ENCODE measurements around the gene COX6B1. TPM values are rescaled to one million over a fixed set of nuclear protein-coding genes. Genes with fewer than 3 reads are reported as not detected.

COX6B1 gene
- polyA plus RNA-seq, 4 donors = 224 to 359 (median 312) TPM

Other genes starting within 250 kb of the COX6B1 start
- 1 to 10 TPM in 1 of 4 donors, under 1 TPM in 3; 0.19 to 1.4 (median 0.47) TPM for gene FFAR2, start 200.1 kb upstream of the COX6B1 start, polyA plus RNA-seq (ENCODE audit: insufficient read length in 4 of 4)
- gene KRTDAP, start 157.9 kb upstream of the COX6B1 start, polyA plus RNA-seq (ENCODE audit: insufficient read length in 4 of 4) = 1 to 10 TPM in 1 of 4 donors, under 1 TPM in 3; 0.36 to 1.9 (median 0.59) TPM
- 100 to 1,000 TPM in 1 of 4 donors, 10 to 100 TPM in 3; 59.7 to 123 (median 83.8) TPM for gene DMKN, start 134.7 kb upstream of the COX6B1 start, polyA plus RNA-seq (ENCODE audit: insufficient read length in 4 of 4)
- under 1 TPM in 1 of 4 donors, not detected in 3; 0.11 TPM for gene SBSN, start 120.0 kb upstream of the COX6B1 start, polyA plus RNA-seq (ENCODE audit: insufficient read length in 4 of 4)
- not detected for gene GAPDHS, start 114.9 kb upstream of the COX6B1 start, polyA plus RNA-seq (ENCODE audit: insufficient read length in 4 of 4)
- 100 to 1,000 TPM in 1 of 4 donors, 10 to 100 TPM in 3; 58.7 to 102 (median 86.6) TPM for gene TMEM147, start 102.7 kb upstream of the COX6B1 start, polyA plus RNA-seq (ENCODE audit: insufficient read length in 4 of 4)
- under 1 TPM in 1 of 4 donors, not detected in 3; 0.14 TPM for gene ATP4A, start 84.7 kb upstream of the COX6B1 start, polyA plus RNA-seq (ENCODE audit: insufficient read length in 4 of 4)
- not detected for gene PMIS2, start 62.1 kb upstream of the COX6B1 start, polyA plus RNA-seq (ENCODE audit: insufficient read length in 4 of 4)
- gene HAUS5, start 35.6 kb upstream of the COX6B1 start, polyA plus RNA-seq (ENCODE audit: insufficient read length in 4 of 4) = 10 to 100 TPM; 23.2 to 39.6 (median 25.3) TPM
- 10 to 100 TPM; 49.1 to 81.9 (median 57.7) TPM for gene RBM42, start 19.3 kb upstream of the COX6B1 start, polyA plus RNA-seq (ENCODE audit: insufficient read length in 4 of 4)
- gene ETV2, start 6.6 kb upstream of the COX6B1 start, polyA plus RNA-seq (ENCODE audit: insufficient read length in 4 of 4) = 1 to 10 TPM; 1.7 to 3.3 (median 2.3) TPM
- gene UPK1A, start 18.2 kb downstream of the COX6B1 start, polyA plus RNA-seq (ENCODE audit: insufficient read length in 4 of 4) = 10 to 100 TPM in 3 of 4 donors, under 1 TPM in 1; 0.53 to 67.8 (median 21.8) TPM
- gene ZBTB32, start 56.2 kb downstream of the COX6B1 start, polyA plus RNA-seq (ENCODE audit: insufficient read length in 4 of 4) = under 1 TPM; 0.27 to 0.63 (median 0.49) TPM
- 10 to 100 TPM; 25.1 to 42.0 (median 32.8) TPM for gene KMT2B, start 69.7 kb downstream of the COX6B1 start, polyA plus RNA-seq (ENCODE audit: insufficient read length in 4 of 4)
- 1 to 10 TPM; 2.6 to 4.3 (median 3.1) TPM for gene IGFLR1, start 94.1 kb downstream of the COX6B1 start, polyA plus RNA-seq (ENCODE audit: insufficient read length in 4 of 4)
- gene U2AF1L4, start 97.1 kb downstream of the COX6B1 start, polyA plus RNA-seq (ENCODE audit: insufficient read length in 4 of 4) = 10 to 100 TPM; 17.2 to 22.0 (median 18.6) TPM
- 10 to 100 TPM; 43.4 to 71.8 (median 61.9) TPM for gene PSENEN, start 97.3 kb downstream of the COX6B1 start, polyA plus RNA-seq (ENCODE audit: insufficient read length in 4 of 4)
- gene LIN37, start 100.3 kb downstream of the COX6B1 start, polyA plus RNA-seq (ENCODE audit: insufficient read length in 4 of 4) = 10 to 100 TPM in 2 of 4 donors, 1 to 10 TPM in 2; 6.0 to 14.2 (median 9.3) TPM
- gene HSPB6, start 108.7 kb downstream of the COX6B1 start, polyA plus RNA-seq (ENCODE audit: insufficient read length in 4 of 4) = 100 to 1,000 TPM in 1 of 4 donors, 10 to 100 TPM in 3; 24.8 to 111 (median 29.2) TPM
- 10 to 100 TPM; 12.8 to 24.3 (median 17.3) TPM for gene PROSER3, start 109.9 kb downstream of the COX6B1 start, polyA plus RNA-seq (ENCODE audit: insufficient read length in 4 of 4)
- gene ARHGAP33, start 127.2 kb downstream of the COX6B1 start, polyA plus RNA-seq (ENCODE audit: insufficient read length in 4 of 4) = 10 to 100 TPM; 18.4 to 43.8 (median 26.5) TPM
- 10 to 100 TPM in 3 of 4 donors, under 1 TPM in 1; 0.41 to 51.0 (median 25.1) TPM for gene PRODH2, start 164.5 kb downstream of the COX6B1 start, polyA plus RNA-seq (ENCODE audit: insufficient read length in 4 of 4)
- gene NPHS1, start 204.2 kb downstream of the COX6B1 start, polyA plus RNA-seq (ENCODE audit: insufficient read length in 4 of 4) = 100 to 1,000 TPM in 3 of 4 donors, 1 to 10 TPM in 1; 2.9 to 185 (median 128) TPM
- 10 to 100 TPM in 2 of 4 donors, 1 to 10 TPM in 2; 1.8 to 12.4 (median 10.1) TPM for gene KIRREL2, start 208.6 kb downstream of the COX6B1 start, polyA plus RNA-seq (ENCODE audit: insufficient read length in 4 of 4)
- gene APLP1, start 220.3 kb downstream of the COX6B1 start, polyA plus RNA-seq (ENCODE audit: insufficient read length in 4 of 4) = 10 to 100 TPM; 23.6 to 48.5 (median 31.7) TPM

Measured in left renal pelvis (tissue), 4 donors.